HG03159 (cell line): ENCODE results near the gene PKN2.
"Not testable (repeated sequence)": the region's sequence is repeated elsewhere in the genome, so short reads cannot be mapped to it uniquely, and the experiment has no call there.

Experiments
- ATAC-seq: cut with Tn5 transposase; IDR thresholded peaks from one replicate; pipeline ENCODE4 v1.9.1; 2021; ENCODE audit warnings: mild to moderate bottlenecking, moderate library complexity; ENCODE audit not compliant: unreplicated experiment

PKN2 gene

GRCh38 chr1:88876573-88877365, 192.7 kb downstream of the PKN2 start:
- no peak for ATAC-seq

DNA sequence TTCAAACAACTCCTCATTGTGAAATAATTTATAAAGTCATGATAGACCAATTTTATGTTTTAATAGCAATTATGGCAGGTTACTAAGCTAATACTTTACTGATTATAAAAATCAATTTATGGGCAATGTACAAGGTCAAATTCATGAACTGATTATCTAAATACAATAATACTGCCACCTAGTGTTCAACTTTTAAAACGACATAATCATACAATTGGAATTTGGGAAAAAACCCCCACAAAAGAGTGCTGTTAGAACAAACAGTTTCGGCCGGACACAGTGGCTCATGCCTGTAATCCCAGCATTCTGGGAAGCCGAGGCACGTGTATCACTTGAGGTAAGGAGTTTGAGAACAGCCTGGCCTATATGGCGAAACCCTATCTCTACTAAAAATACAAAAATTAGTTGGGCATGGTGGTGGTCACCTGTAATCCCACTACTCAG, 193.3 kb downstream of the PKN2 start:
- ATAC-seq = no peak

GRCh38 chr1:88877911-88878310, 193.8 kb downstream of the PKN2 start:
- no peak for ATAC-seq

GRCh38 chr1:88878731-88879130, 194.7 kb downstream of the PKN2 start:
- no peak for ATAC-seq

DNA sequence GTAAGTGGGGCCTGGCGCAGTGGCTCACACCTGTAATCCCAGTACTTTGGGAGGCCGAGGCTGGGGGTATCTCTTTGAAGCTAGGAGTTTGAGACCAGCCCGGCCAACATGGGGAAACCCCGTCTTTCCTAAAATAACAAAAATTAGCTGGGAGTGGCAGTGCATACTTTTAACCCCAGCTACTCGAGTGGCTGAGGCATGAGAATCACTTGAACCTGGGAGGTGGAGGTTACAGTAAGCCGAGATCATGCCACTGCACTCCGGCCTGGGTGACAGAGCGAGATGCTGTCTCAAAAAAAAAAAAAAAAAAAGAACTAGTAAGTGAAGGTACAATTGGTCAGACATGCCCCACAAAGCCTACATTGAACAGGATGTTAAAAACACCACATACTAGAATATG, 196.6 kb downstream of the PKN2 start:
- ATAC-seq = not testable (repeated sequence)

DNA sequence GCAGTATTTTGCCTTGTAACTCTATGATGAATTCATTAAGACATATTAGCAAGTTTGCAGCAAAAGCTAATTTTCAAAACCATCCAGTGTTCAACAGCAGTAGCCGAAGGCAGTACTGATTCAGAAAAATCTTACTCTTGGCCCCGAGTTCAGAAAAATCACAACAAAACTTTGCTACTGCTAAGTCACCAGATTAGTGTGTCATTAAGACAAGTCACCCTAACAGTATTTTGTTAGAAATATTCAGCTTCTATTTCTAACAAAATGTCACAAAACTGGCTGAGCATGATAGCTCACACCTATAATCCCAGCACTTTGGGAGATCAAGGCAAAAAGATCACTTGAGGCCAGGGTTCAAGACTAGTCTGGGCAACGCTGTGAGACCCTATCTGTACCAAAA, 199.1 kb downstream of the PKN2 start:
- no peak for ATAC-seq
